Activated T-cell treated with anti-CD3 and anti-CD28 coated beads, Interleukin-2, amount 50 U/mL, for 24 hours (primary cell): ENCODE results near the gene PLSCR5.

Experiments used
- DNase-seq: peaks from one replicate; pipeline ENCODE4 v3.0.0-alpha.2; 2020
- H3K27ac Mint-ChIP-seq: 2 replicates; pipeline ENCODE4 v1.8.0; 2020; ENCODE audit warnings: mild to moderate bottlenecking, mixed read lengths
- H3K27me3 Mint-ChIP-seq: 2 replicates; pipeline ENCODE4 v1.8.0; 2020; ENCODE audit warnings: mixed read lengths
- H3K36me3 Mint-ChIP-seq: 2 replicates; pipeline ENCODE4 v1.8.0; 2020; ENCODE audit warnings: low read depth, mixed read lengths
- H3K4me1 Mint-ChIP-seq: 2 replicates; pipeline ENCODE4 v1.8.0; 2020; ENCODE audit warnings: low read depth, mixed read lengths
- H3K4me3 Mint-ChIP-seq: 2 replicates; pipeline ENCODE4 v1.8.0; 2020; ENCODE audit warnings: mild to moderate bottlenecking, moderate library complexity, mixed read lengths
- H3K9me3 Mint-ChIP-seq: 2 replicates; pipeline ENCODE4 v1.8.0; 2020; ENCODE audit warnings: mixed read lengths

PLSCR5 gene, protein sequence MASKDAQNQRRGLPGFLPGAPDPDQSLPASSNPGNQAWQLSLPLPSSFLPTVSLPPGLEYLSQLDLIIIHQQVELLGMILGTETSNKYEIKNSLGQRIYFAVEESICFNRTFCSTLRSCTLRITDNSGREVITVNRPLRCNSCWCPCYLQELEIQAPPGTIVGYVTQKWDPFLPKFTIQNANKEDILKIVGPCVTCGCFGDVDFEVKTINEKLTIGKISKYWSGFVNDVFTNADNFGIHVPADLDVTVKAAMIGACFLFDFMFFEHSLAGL

DNA sequence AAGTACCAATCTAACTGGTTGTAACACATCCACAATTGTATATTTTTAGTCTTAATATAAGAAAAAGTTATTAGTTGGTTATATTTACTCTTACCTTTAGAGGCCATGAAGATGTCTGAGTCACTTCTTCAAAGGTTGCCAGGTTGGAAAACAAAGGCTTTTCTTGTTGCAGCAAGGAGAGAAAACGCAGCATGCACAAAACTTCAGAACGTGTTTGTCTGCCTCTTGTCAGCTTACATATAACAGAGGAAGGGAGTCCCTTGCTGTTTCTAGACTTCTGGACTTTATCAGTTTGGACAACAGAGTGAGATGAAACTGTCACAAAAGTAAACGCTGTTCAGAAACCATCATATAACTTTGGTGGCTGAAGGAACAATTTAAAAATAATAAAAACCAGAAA is at the start of gene PLSCR5:
Gene PLSCR5 (minus strand): TSS at position 241 of the 400 bp plus-strand sequence. CDS start 134 bp downstream, at position 107.
- no peaks in the 10 kb centered on the region for H3K9me3 Mint-ChIP-seq
- DNase-seq = no peak
- H3K27ac Mint-ChIP-seq = no peak within 1 kb of the TSS
- no peaks in the 10 kb centered on the region for H3K4me1 Mint-ChIP-seq
- H3K4me3 Mint-ChIP-seq = no peak within 1 kb of the TSS
- no peaks in the 10 kb centered on the region for H3K36me3 Mint-ChIP-seq
- H3K27me3 Mint-ChIP-seq = peaks cover 22% of the 10 kb centered on the region

DNA sequence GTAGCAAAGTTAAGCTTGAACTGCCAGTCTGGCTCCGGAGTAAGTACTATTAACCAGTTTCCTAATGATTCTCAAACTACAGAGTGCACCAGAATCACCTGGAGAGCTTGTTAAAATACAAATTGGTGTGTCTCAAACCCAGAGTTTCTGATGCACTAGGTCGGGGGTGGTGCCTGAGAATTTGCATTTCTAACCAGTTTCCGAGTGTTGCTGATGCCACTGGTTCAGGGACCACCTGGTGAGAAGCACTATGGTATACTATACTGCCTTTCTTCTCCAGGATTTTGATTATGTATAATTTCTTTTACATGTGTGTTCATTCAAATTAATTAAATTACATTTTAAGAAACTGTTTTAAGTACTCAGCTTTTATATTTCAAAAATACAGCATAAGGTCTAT is 48.8 kb upstream of the PLSCR5 start:
- peaks cover 2% of the 10 kb centered on the region for H3K27me3 Mint-ChIP-seq
- H3K4me3 Mint-ChIP-seq = no peak overlapping the region
- no peaks in the 10 kb centered on the region for H3K36me3 Mint-ChIP-seq
- peaks cover 3% of the 10 kb centered on the region for H3K9me3 Mint-ChIP-seq
- H3K4me1 Mint-ChIP-seq = no peaks in the 10 kb centered on the region
- no peak for DNase-seq
- no peak overlapping the region for H3K27ac Mint-ChIP-seq

DNA sequence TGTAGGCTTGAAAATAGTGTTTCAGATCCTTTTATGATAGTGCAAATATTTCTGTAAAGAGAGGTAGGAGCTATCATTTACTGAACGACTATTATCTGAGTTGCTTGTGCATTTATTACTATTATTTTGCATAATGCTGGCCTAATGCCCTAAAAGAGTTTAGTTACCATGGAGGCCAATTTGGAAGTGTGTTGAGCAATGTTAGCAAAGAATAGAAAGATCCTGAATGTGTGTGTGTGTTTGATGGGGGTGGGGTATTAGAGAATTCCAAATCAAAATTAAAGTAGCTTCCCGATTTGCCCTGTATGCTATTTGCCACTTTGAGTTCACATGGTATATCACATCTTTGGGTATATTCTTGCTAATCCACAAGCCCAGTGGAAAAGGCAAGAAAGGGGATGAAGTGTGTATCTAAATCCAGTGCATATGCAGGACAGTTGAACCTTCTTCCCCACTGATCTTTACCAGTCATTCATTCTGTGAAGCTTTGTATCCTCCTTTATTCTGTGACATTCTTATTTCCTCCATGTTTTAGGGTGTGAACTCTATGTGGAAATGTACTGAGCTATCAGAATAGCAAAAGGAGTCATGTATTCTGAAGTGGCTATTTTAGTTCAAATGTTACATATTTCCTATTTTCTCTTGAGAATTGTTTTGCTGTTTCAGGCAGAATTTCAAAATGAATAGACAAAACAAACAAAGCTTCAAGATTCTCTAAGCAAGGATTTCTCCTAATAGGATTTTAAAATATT is 45.7 kb upstream of the PLSCR5 start:
- Mint-ChIP-seq H3K4me3 (no peak overlapping the region), H3K27ac (no peak overlapping the region), H3K4me1 (no peaks in the 10 kb centered on the region), H3K27me3 (peaks cover 2% of the 10 kb centered on the region), H3K36me3 (no peaks in the 10 kb centered on the region), H3K9me3 (no peaks in the 10 kb centered on the region)
- DNase-seq = no peak

DNA sequence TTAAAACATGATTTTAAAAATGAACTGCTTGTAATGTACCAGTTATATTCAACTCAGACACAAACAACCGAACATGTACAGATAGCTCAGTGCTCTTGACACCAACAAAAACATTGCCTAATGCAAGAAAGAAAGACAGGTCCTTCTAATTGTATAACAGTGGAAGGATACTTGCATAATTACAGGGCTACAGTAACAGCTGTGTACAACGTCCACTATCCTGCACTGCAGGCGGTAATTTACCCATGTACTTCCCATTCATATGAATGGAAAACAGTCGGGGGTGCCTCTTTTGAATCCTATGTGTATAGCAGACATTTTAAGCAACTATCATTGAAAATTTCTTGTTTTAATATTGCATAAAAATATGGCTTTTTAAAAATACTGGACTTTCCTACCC is 41.1 kb upstream of the PLSCR5 start:
- Mint-ChIP-seq H3K27me3 (peaks cover 5% of the 10 kb centered on the region), H3K4me1 (no peaks in the 10 kb centered on the region), H3K27ac (no peak overlapping the region), H3K36me3 (no peaks in the 10 kb centered on the region), H3K4me3 (no peak overlapping the region), H3K9me3 (no peaks in the 10 kb centered on the region)
- DNase-seq = no peak

DNA sequence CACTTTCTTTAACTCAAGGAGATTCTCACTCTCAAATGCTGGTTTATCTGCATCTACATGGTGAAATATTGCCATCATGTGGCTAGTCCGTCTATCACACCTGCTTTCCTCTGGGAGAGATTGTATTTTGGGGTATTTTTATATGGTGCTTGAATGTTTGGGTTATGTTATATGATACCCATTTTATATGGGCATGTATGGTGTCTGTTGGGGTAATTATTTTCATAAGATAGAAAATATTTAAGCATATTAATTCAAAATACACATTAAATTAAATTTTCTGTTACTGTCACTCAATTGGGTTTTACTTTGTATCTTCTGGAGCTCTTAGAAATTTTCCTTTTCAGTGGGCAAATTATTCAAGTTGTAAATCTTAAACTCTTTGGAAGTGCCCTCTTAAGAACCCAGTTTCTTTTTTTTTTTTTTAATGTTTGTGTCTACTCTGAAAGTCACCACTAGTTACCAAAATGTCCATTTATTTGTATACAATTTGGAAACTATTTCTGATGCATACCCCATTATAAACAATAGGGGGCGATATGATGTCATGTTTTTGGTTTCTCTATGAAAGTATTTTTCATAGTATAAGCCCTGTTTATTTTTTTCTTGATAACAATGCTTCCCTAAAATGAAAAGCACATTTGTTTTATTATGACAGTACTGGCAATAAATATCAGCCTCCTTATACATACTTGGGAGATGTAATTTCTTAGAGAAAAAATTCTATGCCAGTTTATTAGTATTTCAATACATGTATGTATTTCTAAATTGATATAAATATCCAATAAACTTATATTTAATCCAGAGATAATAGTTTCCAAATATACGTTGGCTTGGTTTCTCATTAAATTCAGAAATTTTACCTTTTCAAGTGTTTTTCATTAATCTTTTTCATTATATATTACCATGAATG is 36.1 kb upstream of the PLSCR5 start:
- H3K9me3 Mint-ChIP-seq = no peaks in the 10 kb centered on the region
- H3K27me3 Mint-ChIP-seq = peaks cover 9% of the 10 kb centered on the region
- DNase-seq = no peak

DNA sequence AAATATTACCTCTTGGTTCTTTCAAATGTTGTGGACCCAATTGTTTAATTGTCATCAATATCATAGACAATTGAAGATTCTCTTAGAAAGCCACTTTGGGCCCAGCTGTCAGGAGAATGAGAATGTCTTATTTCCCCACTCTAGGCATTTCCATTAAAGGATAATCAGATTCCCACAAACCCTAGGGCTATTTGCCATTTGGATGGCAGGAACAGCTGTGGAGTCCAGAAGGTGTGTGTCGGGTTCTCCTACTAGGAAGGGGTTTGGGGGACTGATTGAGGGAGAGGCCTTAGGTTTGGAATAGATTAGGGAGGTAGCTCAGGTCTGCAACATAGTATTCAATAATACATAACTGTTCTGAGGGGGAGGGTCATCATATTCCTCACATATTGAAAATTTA is 35.2 kb upstream of the PLSCR5 start:
- no peak overlapping the region for H3K4me3 Mint-ChIP-seq
- no peaks in the 10 kb centered on the region for H3K4me1 Mint-ChIP-seq
- no peaks in the 10 kb centered on the region for H3K9me3 Mint-ChIP-seq
- no peak for DNase-seq
- H3K27me3 Mint-ChIP-seq = peaks cover 9% of the 10 kb centered on the region
- no peak overlapping the region for H3K27ac Mint-ChIP-seq
- no peaks in the 10 kb centered on the region for H3K36me3 Mint-ChIP-seq

More for the DNA sequence above, 36.1 kb upstream of the PLSCR5 start:
- no peaks in the 10 kb centered on the region for H3K36me3 Mint-ChIP-seq
- no peak overlapping the region for H3K27ac Mint-ChIP-seq
- H3K4me3 Mint-ChIP-seq = no peak overlapping the region
- H3K4me1 Mint-ChIP-seq = no peaks in the 10 kb centered on the region

DNA sequence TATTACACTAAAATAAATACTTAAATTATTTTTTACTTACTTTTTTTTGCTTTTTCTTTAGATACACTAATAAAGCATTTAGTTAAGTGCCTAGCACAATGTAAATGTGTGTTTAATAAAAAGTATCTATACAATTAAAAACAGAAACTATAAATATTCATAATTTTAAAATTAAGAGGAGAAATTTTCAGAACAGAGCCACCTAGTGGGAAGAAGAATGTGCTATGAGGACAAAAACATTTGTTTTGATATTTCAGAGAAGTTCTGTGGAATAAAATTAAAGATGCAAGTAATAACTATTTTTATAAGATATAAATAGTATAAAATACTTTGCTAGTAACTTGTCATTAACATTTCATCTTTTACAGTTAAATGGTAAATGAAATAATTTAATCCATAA is 33.6 kb upstream of the PLSCR5 start:
- H3K9me3 Mint-ChIP-seq = no peaks in the 10 kb centered on the region
- no peaks in the 10 kb centered on the region for H3K4me1 Mint-ChIP-seq
- no peaks in the 10 kb centered on the region for H3K36me3 Mint-ChIP-seq
- H3K27ac Mint-ChIP-seq = no peak overlapping the region
- peaks cover 9% of the 10 kb centered on the region for H3K27me3 Mint-ChIP-seq
- no peak overlapping the region for H3K4me3 Mint-ChIP-seq
- DNase-seq = no peak

DNA sequence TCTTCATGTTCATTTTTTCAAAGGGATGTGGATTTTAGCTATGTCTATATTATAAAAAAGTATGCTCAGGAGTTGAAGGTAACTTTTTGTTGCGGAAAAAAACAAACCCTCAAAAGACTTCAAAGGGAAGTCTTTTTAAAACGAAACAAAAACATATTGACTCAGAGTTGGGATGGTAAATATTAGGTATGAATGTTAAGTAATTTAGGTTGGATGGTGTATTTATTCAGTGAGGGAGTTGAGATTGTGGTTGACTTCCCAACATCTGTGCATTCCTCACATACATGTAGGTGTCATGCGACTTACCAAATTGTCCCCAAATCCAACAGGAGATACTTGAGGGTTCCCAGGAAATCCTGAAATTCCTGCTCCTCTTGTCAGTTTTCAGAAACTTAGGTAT is 32.7 kb upstream of the PLSCR5 start:
- Mint-ChIP-seq H3K27me3 (peaks cover 4% of the 10 kb centered on the region), H3K4me3 (no peak overlapping the region), H3K36me3 (no peaks in the 10 kb centered on the region), H3K27ac (no peak overlapping the region), H3K9me3 (no peaks in the 10 kb centered on the region), H3K4me1 (no peaks in the 10 kb centered on the region)
- DNase-seq = no peak

DNA sequence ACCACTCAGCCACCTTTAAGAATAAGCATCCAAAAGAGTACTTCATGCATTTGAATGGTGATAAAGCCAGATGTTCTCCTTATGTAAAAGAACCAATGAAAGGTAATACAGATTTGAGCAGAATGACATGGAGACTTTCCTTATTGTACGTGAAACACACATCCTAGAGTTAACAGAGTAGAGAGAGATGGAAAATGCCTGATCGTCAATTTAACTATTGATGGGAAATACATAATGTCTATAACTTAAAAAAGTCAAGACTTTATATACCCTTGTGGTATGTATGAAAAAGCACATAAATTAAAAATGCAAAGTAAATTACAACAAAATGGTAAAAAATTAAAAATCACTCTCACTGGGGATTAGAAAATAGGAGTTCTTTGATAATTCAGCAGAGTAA is 31.7 kb upstream of the PLSCR5 start:
- Mint-ChIP-seq H3K4me1 (no peaks in the 10 kb centered on the region), H3K27me3 (peaks cover 4% of the 10 kb centered on the region), H3K9me3 (no peaks in the 10 kb centered on the region), H3K27ac (no peak overlapping the region), H3K36me3 (no peaks in the 10 kb centered on the region), H3K4me3 (no peak overlapping the region)
- DNase-seq = no peak

DNA sequence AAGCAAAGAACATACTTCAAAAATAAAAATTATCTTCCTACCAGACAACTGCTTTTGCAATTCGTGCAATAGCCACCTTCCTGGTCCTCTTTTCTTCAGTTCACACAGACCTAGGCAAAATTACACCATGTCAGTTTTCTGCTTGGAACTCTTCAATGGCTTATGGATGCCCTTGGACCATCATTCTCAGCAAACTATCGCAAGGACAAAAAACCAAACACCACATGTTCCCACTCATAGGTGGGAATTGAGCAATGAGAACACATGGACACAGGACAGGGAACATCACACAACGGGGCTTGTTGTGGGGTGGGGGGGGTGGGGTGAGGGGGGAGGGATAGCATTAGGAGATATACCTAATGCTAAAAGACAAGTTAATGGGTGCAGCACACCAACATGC is 29.2 kb upstream of the PLSCR5 start:
- H3K36me3 Mint-ChIP-seq = no peaks in the 10 kb centered on the region
- H3K9me3 Mint-ChIP-seq = no peaks in the 10 kb centered on the region
- no peaks in the 10 kb centered on the region for H3K4me1 Mint-ChIP-seq
- no peak overlapping the region for H3K4me3 Mint-ChIP-seq
- no peak overlapping the region for H3K27ac Mint-ChIP-seq
- H3K27me3 Mint-ChIP-seq = peaks cover 4% of the 10 kb centered on the region
- DNase-seq = no peak

DNA sequence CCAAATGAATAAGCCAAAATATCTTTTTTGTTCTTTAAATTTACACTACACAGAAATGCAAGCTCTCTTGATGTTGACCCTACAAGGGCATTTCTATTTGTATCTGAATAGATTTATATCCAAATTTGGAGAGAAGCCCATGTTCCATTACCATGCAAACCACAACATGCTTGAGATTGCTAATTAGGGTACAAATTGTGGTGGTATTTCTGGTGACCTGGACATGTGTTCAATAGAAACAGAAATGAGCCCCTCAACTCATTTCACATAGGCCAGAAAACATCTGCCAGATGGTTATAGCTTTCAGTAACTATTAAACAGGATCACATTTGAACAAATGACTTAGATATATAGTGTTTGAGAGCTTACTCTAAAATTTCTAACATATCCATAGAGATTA is 23.5 kb upstream of the PLSCR5 start:
- no peaks in the 10 kb centered on the region for H3K27me3 Mint-ChIP-seq
- H3K36me3 Mint-ChIP-seq = no peaks in the 10 kb centered on the region
- H3K4me3 Mint-ChIP-seq = no peak overlapping the region
- no peak overlapping the region for H3K27ac Mint-ChIP-seq
- DNase-seq = no peak
- no peaks in the 10 kb centered on the region for H3K9me3 Mint-ChIP-seq
- H3K4me1 Mint-ChIP-seq = peaks cover 8% of the 10 kb centered on the region

DNA sequence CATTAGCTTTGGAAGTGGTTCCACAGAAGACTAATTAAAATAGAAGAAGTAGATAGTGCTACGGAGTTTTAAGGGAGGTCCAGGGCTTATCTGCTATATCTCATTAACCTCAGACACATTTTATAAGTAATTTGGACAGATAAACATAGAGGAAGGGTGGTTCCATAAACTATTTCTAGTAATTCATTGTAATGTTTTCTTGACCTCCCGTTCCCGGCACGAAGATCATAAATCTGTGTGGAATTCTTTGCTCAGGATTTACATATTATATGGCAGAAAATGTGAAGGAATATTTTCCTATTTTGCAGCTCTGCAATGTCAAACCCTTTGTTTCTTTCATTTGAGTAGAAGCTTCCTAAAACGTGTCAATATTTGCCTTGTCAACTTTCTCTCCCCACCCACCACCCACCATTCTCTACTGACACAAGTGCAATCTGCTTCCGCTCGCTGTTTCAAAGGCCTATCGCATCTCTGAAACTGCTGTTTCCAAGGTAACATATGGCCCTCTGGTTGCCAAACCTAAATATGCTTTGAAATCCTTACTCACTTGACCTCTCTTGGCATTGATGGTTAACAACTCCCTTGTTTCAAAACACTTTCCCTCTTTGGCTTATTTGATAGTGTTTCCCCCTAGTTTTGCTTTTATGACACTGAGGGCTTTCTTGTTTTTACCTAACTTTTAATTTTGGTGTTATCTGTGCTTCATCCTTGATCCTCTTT is 21.4 kb upstream of the PLSCR5 start:
- H3K36me3 Mint-ChIP-seq = no peaks in the 10 kb centered on the region
- no peaks in the 10 kb centered on the region for H3K9me3 Mint-ChIP-seq
- no peak overlapping the region for H3K27ac Mint-ChIP-seq
- H3K4me1 Mint-ChIP-seq = peaks cover 8% of the 10 kb centered on the region
- no peak for DNase-seq
- H3K4me3 Mint-ChIP-seq = no peak overlapping the region
- no peaks in the 10 kb centered on the region for H3K27me3 Mint-ChIP-seq

DNA sequence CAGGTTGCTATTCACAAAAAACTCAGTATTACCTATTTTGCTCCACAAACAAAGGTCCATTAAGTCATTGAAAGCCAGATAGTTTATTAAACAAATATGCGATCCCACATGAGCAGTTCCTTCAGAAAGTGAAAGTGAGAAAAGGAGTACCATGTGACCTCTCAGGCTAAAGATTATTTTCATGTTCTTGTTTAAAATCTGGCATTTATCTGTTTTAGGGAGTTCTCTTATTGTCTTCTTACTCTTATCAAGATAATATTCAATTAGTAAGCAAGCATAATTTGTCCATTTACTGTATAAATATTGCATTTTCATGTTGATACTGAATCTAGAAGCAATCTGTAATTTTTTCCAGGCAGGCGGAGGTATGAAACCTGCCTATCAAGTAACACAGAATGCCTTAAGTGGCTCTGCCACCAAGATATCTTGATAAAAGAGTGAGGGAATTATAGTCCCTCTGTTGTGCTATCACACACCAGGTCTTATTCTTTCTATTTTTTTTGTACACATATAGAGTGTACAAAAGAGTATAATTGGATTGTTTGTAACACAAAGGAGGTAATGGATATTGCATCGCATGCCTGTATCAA is 20.1 kb upstream of the PLSCR5 start:
- H3K9me3 Mint-ChIP-seq = no peaks in the 10 kb centered on the region
- no peaks in the 10 kb centered on the region for H3K36me3 Mint-ChIP-seq
- H3K27me3 Mint-ChIP-seq = no peaks in the 10 kb centered on the region
- DNase-seq = no peak
- no peak overlapping the region for H3K4me3 Mint-ChIP-seq
- no peak overlapping the region for H3K27ac Mint-ChIP-seq
- peaks cover 8% of the 10 kb centered on the region for H3K4me1 Mint-ChIP-seq

DNA sequence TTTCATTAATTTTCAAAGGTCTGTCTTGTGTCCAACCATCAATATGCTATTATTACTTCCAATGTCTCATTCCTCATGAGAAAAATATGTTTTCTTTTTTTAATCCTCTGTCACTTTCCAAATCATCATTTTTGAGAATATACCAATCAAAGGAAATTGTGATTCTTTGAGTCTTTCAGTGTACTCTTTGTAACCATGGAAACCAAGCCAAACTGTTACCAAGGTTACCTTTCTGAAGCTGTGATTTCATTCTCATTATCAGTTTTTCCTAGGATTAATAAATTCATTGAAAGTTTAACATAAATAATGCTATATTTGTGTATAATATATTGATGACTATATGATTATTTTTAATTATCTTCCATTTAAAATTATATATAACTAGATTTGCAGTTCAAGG is 16.6 kb upstream of the PLSCR5 start:
- no peaks in the 10 kb centered on the region for H3K9me3 Mint-ChIP-seq
- peaks cover 8% of the 10 kb centered on the region for H3K4me1 Mint-ChIP-seq
- H3K36me3 Mint-ChIP-seq = no peaks in the 10 kb centered on the region
- no peaks in the 10 kb centered on the region for H3K27me3 Mint-ChIP-seq
- no peak for DNase-seq
- no peak overlapping the region for H3K27ac Mint-ChIP-seq
- no peak overlapping the region for H3K4me3 Mint-ChIP-seq
